ENCODE data around the gene MIER2.
"Not testable (repeated sequence)": the region's sequence is repeated elsewhere in the genome, so short reads cannot be mapped to it uniquely, and the experiment has no call there.

MIER2 gene

GRCh38 chr19:383040-383439, 38.4 kb upstream of the MIER2 start:
- TF ChIP-seq OSR1 (CRISPR knock-in tag; IDR thresholded peaks at IDR 0.05) (no peak), SNAI2 (CRISPR knock-in tag; IDR thresholded peaks at IDR 0.05) (no peak), TOX (CRISPR knock-in tag; IDR thresholded peaks at IDR 0.05; ENCODE audit: borderline replicate concordance) (no peak), RARB (CRISPR knock-in tag; IDR thresholded peaks at IDR 0.05) (no peak), GLIS3 (CRISPR knock-in tag; IDR thresholded peaks at IDR 0.05) (no peak), ZC3H10 (CRISPR knock-in tag; IDR thresholded peaks at IDR 0.05) (no peak), POU6F1 (CRISPR knock-in tag; IDR thresholded peaks at IDR 0.05; ENCODE audit: borderline replicate concordance, low read depth) (no peak), CSRNP3 (CRISPR knock-in tag; IDR thresholded peaks at IDR 0.05) (no peak), ARNTL (CRISPR knock-in tag; IDR thresholded peaks at IDR 0.05; ENCODE audit: borderline replicate concordance, low read depth) (no peak), ZFP3 (CRISPR knock-in tag; IDR thresholded peaks at IDR 0.05) (no peak), ESRRG (CRISPR knock-in tag; IDR thresholded peaks at IDR 0.05) (no peak), ZNF70 (CRISPR knock-in tag; IDR thresholded peaks at IDR 0.05) (no peak)
- TF ChIP-seq, protein P1, sequence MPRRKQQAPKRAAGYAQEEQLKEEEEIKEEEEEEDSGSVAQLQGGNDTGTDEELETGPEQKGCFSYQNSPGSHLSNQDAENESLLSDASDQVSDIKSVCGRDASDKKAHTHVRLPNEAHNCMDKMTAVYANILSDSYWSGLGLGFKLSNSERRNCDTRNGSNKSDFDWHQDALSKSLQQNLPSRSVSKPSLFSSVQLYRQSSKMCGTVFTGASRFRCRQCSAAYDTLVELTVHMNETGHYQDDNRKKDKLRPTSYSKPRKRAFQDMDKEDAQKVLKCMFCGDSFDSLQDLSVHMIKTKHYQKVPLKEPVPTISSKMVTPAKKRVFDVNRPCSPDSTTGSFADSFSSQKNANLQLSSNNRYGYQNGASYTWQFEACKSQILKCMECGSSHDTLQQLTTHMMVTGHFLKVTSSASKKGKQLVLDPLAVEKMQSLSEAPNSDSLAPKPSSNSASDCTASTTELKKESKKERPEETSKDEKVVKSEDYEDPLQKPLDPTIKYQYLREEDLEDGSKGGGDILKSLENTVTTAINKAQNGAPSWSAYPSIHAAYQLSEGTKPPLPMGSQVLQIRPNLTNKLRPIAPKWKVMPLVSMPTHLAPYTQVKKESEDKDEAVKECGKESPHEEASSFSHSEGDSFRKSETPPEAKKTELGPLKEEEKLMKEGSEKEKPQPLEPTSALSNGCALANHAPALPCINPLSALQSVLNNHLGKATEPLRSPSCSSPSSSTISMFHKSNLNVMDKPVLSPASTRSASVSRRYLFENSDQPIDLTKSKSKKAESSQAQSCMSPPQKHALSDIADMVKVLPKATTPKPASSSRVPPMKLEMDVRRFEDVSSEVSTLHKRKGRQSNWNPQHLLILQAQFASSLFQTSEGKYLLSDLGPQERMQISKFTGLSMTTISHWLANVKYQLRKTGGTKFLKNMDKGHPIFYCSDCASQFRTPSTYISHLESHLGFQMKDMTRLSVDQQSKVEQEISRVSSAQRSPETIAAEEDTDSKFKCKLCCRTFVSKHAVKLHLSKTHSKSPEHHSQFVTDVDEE (CRISPR knock-in tag; IDR thresholded peaks at IDR 0.05) = no peak
- TF ChIP-seq, protein P2, sequence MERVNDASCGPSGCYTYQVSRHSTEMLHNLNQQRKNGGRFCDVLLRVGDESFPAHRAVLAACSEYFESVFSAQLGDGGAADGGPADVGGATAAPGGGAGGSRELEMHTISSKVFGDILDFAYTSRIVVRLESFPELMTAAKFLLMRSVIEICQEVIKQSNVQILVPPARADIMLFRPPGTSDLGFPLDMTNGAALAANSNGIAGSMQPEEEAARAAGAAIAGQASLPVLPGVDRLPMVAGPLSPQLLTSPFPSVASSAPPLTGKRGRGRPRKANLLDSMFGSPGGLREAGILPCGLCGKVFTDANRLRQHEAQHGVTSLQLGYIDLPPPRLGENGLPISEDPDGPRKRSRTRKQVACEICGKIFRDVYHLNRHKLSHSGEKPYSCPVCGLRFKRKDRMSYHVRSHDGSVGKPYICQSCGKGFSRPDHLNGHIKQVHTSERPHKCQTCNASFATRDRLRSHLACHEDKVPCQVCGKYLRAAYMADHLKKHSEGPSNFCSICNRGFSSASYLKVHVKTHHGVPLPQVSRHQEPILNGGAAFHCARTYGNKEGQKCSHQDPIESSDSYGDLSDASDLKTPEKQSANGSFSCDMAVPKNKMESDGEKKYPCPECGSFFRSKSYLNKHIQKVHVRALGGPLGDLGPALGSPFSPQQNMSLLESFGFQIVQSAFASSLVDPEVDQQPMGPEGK (CRISPR knock-in tag; IDR thresholded peaks at IDR 0.05; ENCODE audit: borderline replicate concordance) = no peak
- ATAC-seq = no peak

GRCh38 chr19:382578-382977, 38.0 kb upstream of the MIER2 start:
- ATAC-seq = not testable (repeated sequence)

- not testable (repeated sequence) for ATAC-seq
Observed at GRCh38 chr19:381901-382300, 37.3 kb upstream of the MIER2 start.

DNA sequence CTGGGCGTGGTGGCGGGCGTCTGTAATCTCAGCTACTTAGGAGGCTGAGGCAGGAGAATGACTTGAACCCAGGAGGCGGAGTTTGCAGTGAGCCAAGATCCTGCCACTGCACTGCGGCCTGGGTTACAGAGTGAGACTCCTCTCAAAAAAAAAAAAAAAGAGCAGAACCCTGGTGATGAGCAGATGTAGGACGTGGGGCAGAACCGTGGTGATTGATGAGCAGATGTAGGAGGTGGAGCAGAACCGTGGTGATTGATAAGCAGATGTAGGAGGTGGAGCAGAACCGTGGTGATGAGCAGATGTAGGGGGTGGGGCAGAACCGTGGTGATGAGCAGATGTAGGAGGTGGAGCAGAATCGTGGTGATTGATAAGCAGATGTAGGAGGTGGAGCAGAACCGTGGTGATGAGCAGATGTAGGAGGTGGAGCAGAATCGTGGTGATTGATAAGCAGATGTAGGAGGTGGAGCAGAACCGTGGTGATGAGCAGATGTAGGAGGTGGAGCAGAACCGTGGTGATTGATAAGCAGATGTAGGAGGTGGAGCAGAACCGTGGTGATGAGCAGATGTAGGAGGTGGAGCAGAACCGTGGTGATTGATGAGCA, 36.1 kb upstream of the MIER2 start:
- not testable (repeated sequence) for ATAC-seq

- no peak for ATAC-seq
- TF ChIP-seq BACH2 (CRISPR knock-in tag; IDR thresholded peaks at IDR 0.05; ENCODE audit: borderline replicate concordance) (no peak), RARB (CRISPR knock-in tag; IDR thresholded peaks at IDR 0.05) (no peak), ESRRG (CRISPR knock-in tag; IDR thresholded peaks at IDR 0.05) (no peak), ZNF8 (CRISPR knock-in tag; IDR thresholded peaks at IDR 0.05) (no peak), PPARA (CRISPR knock-in tag; IDR thresholded peaks at IDR 0.05; ENCODE audit: borderline replicate concordance) (no peak), CSDC2 (CRISPR knock-in tag; IDR thresholded peaks at IDR 0.05) (no peak), ZFP30 (CRISPR knock-in tag; IDR thresholded peaks at IDR 0.05) (no peak), TOX (CRISPR knock-in tag; IDR thresholded peaks at IDR 0.05; ENCODE audit: borderline replicate concordance) (no peak), SNAI2 (CRISPR knock-in tag; IDR thresholded peaks at IDR 0.05) (no peak), ZFP3 (CRISPR knock-in tag; IDR thresholded peaks at IDR 0.05) (no peak), ISL1 (CRISPR knock-in tag; IDR thresholded peaks at IDR 0.05) (no peak), GLIS3 (CRISPR knock-in tag; IDR thresholded peaks at IDR 0.05) (no peak)
Observed at GRCh38 chr19:379796-380195, 35.2 kb upstream of the MIER2 start.
